HepG2 (cell line): ENCODE data around the gene ZNF414.
"Not testable (repeated sequence)": the region's sequence is repeated elsewhere in the genome, so short reads cannot be mapped to it uniquely, and the experiment has no call there.

Experiments
- ATF2 ChIP-seq: sonication (generic); formaldehyde crosslinking; IDR thresholded peaks from 2 replicates; pipeline ENCODE4 v1.4.0; 2020; ENCODE audit warnings: missing genetic modification reagents
- CHD2 ChIP-seq: IDR thresholded peaks from 2 replicates; pipeline ENCODE4 v1.6.1; 2011; ENCODE audit warnings: low read depth, low read length, improper control_type of control experiment
- CTCF ChIP-seq: sonication (generic); formaldehyde crosslinking; IDR thresholded peaks from 2 replicates; pipeline ENCODE4 v1.5.0; 2020; ENCODE audit warnings: mild to moderate bottlenecking, missing genetic modification reagents, moderate library complexity
- GLI4 ChIP-seq: sonication (generic); formaldehyde crosslinking; IDR thresholded peaks from 2 replicates; pipeline ENCODE4 v1.5.1; 2020; ENCODE audit warnings: missing genetic modification reagents, mild to moderate bottlenecking, moderate library complexity, borderline replicate concordance
- PCBP1 ChIP-seq: fragments of 200-400 bp; formaldehyde crosslinking; IDR thresholded peaks from 2 replicates; pipeline ENCODE4 v1.6.1; 2017; ENCODE audit warnings: mild to moderate bottlenecking, low read depth, low read length, borderline replicate concordance
- TAF1 ChIP-seq: sonication (generic); formaldehyde crosslinking; IDR thresholded peaks from 2 replicates; pipeline ENCODE4 v1.4.0; 2020; ENCODE audit warnings: missing genetic modification reagents
- ZNF704 ChIP-seq: sonication (generic); formaldehyde crosslinking; IDR thresholded peaks from 2 replicates; pipeline ENCODE4 v1.8.1; 2023; ENCODE audit warnings: mild to moderate bottlenecking, inconsistent platforms, moderate library complexity, missing genetic modification reagents, borderline replicate concordance
- ZNF75D ChIP-seq: sonication (generic); formaldehyde crosslinking; IDR thresholded peaks from 2 replicates; pipeline ENCODE4 v1.8.1; 2023; ENCODE audit warnings: missing genetic modification reagents, mild to moderate bottlenecking, borderline replicate concordance

GRCh38 chr19:8553729-8554128, 39.8 kb upstream of the ZNF414 start:
- TF ChIP-seq GLI4 (CRISPR knock-in tag); CHD2; ATF2 (CRISPR knock-in tag); TAF1; PCBP1; ZNF704 (CRISPR knock-in tag); CTCF (CRISPR knock-in tag); ZNF75D (CRISPR knock-in tag): not testable (repeated sequence)
